Measurements from ENCODE around the gene RIMS3.

- TF ChIP-seq CTCF (IDR thresholded peaks at IDR 0.05; ENCODE audit: insufficient read depth, low read length, poor library complexity, severe bottlenecking) (no peak), EZH2phosphoT487 (conservative IDR thresholded peaks at IDR 0.05; ENCODE audit: low read length) (no peak)
These were observed 17.3 kb downstream of the RIMS3 start for GRCh38 chr1:40648200-40648599.
